Peyer's patch (tissue), 4 donors: ENCODE results near the gene HOMER1. TPM values are rescaled to one million over a fixed set of nuclear protein-coding genes. Genes with fewer than 3 reads are reported as not detected.

Experiments used
- DNase-seq, 3 donors: peaks; one replicate each; pipeline ENCODE4 v3.0.0-alpha.2; 2017 to 2019
- H3K27ac ChIP-seq, 4 donors: fragments of 200-600 bp; sonication (generic); one replicate each; pipeline ENCODE4 v1.5.1; 2016 to 2019
- H3K27me3 ChIP-seq, 2 donors: fragments of 200-600 bp; sonication (generic); one replicate each; pipeline ENCODE4 v1.5.1; 2019
- H3K36me3 ChIP-seq, 3 donors: fragments of 200-600 bp; sonication (generic); one replicate each; pipeline ENCODE4 v1.5.1; 2016 to 2019
- H3K4me1 ChIP-seq, 4 donors: fragments of 200-600 bp; sonication (generic); one replicate each; pipeline ENCODE4 v1.5.1; 2016 to 2019
- H3K4me3 ChIP-seq, 4 donors: fragments of 200-600 bp; sonication (generic); 1 replicate in 3 of 4; 2 replicates in 1 of 4; pipeline ENCODE4 v1.5.1; 2016 to 2019; ENCODE audit warnings: mild to moderate bottlenecking in 1 of 4
- H3K9me3 ChIP-seq, 4 donors: fragments of 200-600 bp; sonication (generic); one replicate each; pipeline ENCODE4 v1.5.1; 2016 to 2019; ENCODE audit warnings: mild to moderate bottlenecking in 1 of 4
- CTCF ChIP-seq, 6 experiments: fragments of 450-650 bp in 4 of 6; fragments of 200-600 bp in 2 of 6; sonication (generic) in 1 of 6; IDR thresholded peaks; one replicate each; pipeline ENCODE4 v1.5.1; 2017 to 2019; ENCODE audit warnings: antibody characterized with exemption in 6 of 6, mild to moderate bottlenecking in 3 of 6, moderate library complexity in 1 of 6
- POLR2A ChIP-seq, 2 donors: fragments of 450-650 bp; IDR thresholded peaks; one replicate each; pipeline ENCODE4 v1.5.1; 2017; ENCODE audit warnings: antibody characterized with exemption in 2 of 2, mild to moderate bottlenecking in 2 of 2, moderate library complexity in 2 of 2
- total RNA-seq, 4 donors: library from RNA; depleted of rRNA; stranded (reverse); fragments of >200 nt; gene quantifications; one replicate each; pipeline ENCODE4 v1.1.0, GENCODE V29; 2016

HOMER1 gene
- total RNA-seq, 4 donors from 2014 or later = 1.0 to 23.1 (median 1.6) TPM

DNA sequence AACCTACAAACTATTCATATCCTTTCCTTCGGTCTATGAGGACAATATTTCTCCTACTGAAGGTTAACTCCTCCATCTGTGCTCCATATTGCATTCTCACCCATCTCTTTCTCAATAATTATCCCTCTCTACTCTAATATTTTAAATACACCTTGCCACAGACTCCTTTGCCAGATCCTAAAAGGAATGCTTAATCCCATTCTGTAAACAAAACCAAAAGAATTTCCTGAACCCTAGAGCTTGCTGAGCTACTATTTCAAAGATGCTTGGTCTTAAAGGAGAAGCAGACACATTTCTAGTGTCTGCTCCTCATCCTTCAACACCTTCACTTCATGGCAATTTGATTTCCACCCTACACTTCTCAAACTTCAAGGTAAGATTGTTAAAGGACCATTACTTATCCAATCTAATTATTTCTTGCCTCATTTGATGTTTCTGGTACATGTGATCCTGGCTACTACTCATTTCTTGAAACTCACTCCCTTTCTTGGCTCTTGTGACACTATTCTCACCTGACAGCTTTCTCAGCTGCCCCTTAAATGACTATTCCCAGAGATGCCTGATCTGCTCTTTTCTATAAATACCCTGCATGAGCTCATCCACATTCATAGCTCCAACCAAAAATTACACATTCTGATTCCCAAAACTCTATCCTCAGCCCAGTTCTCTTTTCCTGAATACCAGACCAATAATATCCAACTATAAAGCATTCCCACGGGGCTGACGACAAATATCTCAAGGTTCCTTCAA, 20.2 kb downstream of the HOMER1 start:
- Histone ChIP-seq H3K27ac (no peak overlapping the region), H3K4me3 (no peak overlapping the region), H3K36me3 (no peaks in the 10 kb centered on the region), H3K4me1 (no peaks in the 10 kb centered on the region), H3K27me3 (no peaks in the 10 kb centered on the region), H3K9me3 (no peaks in the 10 kb centered on the region)
- TF ChIP-seq POLR2A (IDR thresholded peaks at IDR 0.05) = no peak
- no peak for TF ChIP-seq CTCF (IDR thresholded peaks at IDR 0.05)
- DNase-seq = no peak

DNA sequence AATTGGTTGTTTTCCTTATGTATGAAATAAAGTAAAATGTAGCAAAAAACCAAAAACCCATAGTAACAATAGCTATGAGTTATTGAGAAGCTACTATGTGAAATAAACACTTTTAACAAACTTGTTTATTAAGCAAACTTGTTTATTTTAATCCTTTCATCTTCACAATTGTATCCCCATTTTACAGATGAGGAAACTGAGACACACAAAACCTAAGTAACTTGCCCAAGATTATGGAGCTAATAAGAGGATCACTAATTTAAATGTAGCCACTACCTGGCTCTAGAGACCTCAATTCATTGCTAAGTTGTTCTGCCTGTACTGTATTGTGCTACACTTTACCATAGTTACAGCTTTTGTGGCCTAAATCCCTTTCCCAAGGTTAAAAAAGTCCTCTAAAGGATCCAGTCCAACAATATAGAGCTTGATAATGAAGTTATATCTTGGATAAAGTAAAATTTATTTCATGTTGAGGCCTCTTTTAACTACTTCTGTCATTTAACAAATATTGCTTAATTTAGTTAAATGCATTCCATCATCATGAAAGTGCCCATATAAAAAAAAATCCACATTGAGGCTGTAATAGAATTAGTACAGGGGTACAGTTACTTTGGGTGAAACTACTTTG, 22.1 kb downstream of the HOMER1 start:
- Histone ChIP-seq H3K4me3 (no peak overlapping the region), H3K36me3 (no peaks in the 10 kb centered on the region), H3K9me3 (no peaks in the 10 kb centered on the region), H3K27ac (no peak overlapping the region), H3K4me1 (no peaks in the 10 kb centered on the region), H3K27me3 (no peaks in the 10 kb centered on the region)
- TF ChIP-seq POLR2A (IDR thresholded peaks at IDR 0.05) (no peak), CTCF (IDR thresholded peaks at IDR 0.05) (no peak)
- no peak for DNase-seq

GRCh38 chr5:79490323-79490936, 23.5 kb downstream of the HOMER1 start:
- Histone ChIP-seq H3K27me3 (no peaks in the 10 kb centered on the region), H3K4me3 (no peak overlapping the region), H3K4me1 (no peaks in the 10 kb centered on the region), H3K36me3 (no peaks in the 10 kb centered on the region), H3K27ac (no peak overlapping the region), H3K9me3 (no peaks in the 10 kb centered on the region)
- no peak for DNase-seq
- TF ChIP-seq POLR2A (IDR thresholded peaks at IDR 0.05) = no peak
- TF ChIP-seq CTCF (IDR thresholded peaks at IDR 0.05) = no peak

DNA sequence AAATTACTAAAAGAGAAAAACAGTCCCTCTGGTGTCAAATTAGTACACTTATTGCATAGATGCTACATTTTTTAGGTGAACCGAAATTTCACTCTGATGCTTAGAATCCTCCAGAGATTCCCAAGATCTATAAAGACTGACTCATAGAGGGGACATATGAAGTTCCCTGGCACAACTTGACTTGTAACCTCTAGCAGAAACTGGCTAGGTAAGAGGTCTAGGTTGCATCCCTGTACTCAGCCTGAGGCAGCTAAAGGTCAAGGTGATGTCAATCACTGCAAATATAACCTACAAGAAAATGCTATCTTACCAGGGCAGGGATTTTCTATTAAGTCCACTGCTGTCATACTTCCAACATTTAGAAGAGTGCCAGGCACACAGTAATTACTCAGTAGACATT, 24.2 kb downstream of the HOMER1 start:
- TF ChIP-seq POLR2A (IDR thresholded peaks at IDR 0.05) (no peak), CTCF (IDR thresholded peaks at IDR 0.05) (no peak)
- Histone ChIP-seq H3K9me3 (no peaks in the 10 kb centered on the region), H3K36me3 (no peaks in the 10 kb centered on the region), H3K27ac (no peak overlapping the region), H3K4me1 (no peaks in the 10 kb centered on the region), H3K27me3 (no peaks in the 10 kb centered on the region), H3K4me3 (no peak overlapping the region)
- DNase-seq = no peak

DNA sequence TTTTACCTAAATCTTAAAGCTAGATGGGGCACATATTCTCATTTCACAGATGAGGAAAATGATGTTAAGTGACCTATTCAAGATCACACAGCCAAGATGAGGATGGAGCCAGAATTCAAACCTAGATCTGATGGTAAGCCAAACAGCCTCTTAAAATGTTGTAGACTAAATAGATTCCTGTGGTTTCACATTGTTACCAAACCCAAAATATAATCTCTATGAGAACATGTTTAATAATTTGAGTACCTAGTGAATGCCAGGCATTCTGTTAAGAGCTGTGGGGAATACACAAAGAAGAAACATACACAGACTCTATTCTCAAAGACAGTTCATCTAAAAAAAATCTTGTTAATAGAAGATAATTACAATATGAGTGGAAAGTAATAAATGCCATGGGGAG, 25.2 kb downstream of the HOMER1 start:
- H3K27ac ChIP-seq = no peak overlapping the region
- H3K27me3 ChIP-seq = no peaks in the 10 kb centered on the region
- no peak for DNase-seq

More for the DNA sequence above, 25.2 kb downstream of the HOMER1 start:
- H3K4me3 ChIP-seq = no peak overlapping the region
- no peaks in the 10 kb centered on the region for H3K4me1 ChIP-seq
- H3K36me3 ChIP-seq = no peaks in the 10 kb centered on the region
- no peaks in the 10 kb centered on the region for H3K9me3 ChIP-seq
- TF ChIP-seq POLR2A (IDR thresholded peaks at IDR 0.05) = no peak
- no peak for TF ChIP-seq CTCF (IDR thresholded peaks at IDR 0.05)
